Panc1 (cell line): ENCODE data around the gene ABHD2.

Experiments used
- POLR2AphosphoS5 ChIP-seq: IDR thresholded peaks from 2 replicates; pipeline ENCODE4 v1.6.1; 2012; ENCODE audit warnings: mild to moderate bottlenecking, low read depth, low read length, moderate library complexity
- SIN3A ChIP-seq: IDR thresholded peaks from 2 replicates; pipeline ENCODE4 v1.6.1; 2012; ENCODE audit warnings: low read depth, mild to moderate bottlenecking, low read length, moderate library complexity, borderline replicate concordance; ENCODE audit not compliant: insufficient read depth
- TF ChIP-seq, protein P1 (sequence below): fragments of 450-650 bp; IDR thresholded peaks from 2 replicates; pipeline ENCODE4 v1.5.1; 2017; ENCODE audit warnings: mild to moderate bottlenecking

DNA sequence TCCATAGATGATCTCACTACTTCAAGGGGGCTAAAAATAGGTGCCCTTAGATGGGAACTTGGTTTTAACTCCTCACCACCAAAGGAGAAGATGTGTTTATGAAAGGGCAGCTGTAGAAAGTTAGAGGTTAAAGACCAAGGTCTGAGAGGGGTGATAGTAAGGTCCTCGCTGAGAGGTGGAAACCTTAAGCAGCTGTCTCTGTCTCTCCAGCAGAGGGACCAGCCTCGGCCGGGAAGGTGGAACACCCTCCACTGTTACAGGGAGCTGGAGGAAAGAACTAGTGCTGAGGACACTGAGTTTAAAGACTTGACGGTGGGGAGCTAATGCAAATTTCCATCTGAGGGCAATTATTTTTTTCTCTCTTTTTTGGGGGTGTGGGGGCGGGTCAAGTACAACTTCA is 142.0 kb downstream of the ABHD2 start:
- TF ChIP-seq POLR2AphosphoS5, result no peak
- TF ChIP-seq, protein P1, sequence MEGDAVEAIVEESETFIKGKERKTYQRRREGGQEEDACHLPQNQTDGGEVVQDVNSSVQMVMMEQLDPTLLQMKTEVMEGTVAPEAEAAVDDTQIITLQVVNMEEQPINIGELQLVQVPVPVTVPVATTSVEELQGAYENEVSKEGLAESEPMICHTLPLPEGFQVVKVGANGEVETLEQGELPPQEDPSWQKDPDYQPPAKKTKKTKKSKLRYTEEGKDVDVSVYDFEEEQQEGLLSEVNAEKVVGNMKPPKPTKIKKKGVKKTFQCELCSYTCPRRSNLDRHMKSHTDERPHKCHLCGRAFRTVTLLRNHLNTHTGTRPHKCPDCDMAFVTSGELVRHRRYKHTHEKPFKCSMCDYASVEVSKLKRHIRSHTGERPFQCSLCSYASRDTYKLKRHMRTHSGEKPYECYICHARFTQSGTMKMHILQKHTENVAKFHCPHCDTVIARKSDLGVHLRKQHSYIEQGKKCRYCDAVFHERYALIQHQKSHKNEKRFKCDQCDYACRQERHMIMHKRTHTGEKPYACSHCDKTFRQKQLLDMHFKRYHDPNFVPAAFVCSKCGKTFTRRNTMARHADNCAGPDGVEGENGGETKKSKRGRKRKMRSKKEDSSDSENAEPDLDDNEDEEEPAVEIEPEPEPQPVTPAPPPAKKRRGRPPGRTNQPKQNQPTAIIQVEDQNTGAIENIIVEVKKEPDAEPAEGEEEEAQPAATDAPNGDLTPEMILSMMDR, result no peak; the same call in 1 of the 2 replicates
- TF ChIP-seq SIN3A, result no peak
